ENCODE results near the gene HOXC4.

DNA sequence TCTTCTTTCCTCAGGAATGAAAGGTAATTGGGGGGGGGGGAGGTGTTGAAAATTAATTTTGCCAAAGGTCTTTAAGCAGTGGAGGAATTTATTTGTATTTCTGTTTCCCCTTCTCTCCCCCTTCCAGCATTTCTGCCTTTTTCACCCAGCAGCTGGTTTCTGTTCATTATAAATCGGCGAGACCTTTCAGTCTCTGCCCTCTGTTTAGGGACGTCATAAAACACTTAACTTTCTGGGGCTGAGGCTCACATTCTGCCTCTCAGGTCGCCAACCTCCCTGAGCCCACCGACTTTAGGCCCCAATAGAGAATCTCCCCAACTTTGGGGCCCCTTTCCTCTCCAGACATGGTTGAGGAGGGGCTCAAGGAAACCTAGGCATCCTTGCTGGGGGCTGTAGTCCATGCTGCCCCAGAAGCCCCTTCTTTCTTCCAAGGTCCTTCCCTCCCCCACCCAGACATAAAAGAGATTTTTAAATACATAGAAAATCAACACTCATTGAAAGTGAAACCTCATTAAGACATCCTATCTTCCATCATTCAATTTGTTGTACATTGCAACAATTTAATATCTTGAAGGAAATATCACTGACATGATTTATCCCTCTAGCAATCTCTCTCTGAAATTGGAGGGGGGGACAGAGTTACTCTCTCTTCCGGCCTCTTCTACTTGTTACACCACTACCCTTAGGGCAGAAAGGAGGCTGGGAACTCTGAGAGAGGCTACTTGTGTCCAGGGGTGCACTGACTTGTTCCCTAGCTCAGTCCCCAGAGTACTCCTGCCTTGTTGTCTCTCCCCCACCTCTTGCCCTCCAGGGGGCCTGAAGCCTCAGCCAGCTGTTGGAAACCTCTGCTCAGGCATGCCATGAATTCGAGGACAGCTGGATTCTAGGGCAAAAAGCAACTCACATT, 27.9 kb upstream of the HOXC4 start:
- TF ChIP-seq, protein P1, sequence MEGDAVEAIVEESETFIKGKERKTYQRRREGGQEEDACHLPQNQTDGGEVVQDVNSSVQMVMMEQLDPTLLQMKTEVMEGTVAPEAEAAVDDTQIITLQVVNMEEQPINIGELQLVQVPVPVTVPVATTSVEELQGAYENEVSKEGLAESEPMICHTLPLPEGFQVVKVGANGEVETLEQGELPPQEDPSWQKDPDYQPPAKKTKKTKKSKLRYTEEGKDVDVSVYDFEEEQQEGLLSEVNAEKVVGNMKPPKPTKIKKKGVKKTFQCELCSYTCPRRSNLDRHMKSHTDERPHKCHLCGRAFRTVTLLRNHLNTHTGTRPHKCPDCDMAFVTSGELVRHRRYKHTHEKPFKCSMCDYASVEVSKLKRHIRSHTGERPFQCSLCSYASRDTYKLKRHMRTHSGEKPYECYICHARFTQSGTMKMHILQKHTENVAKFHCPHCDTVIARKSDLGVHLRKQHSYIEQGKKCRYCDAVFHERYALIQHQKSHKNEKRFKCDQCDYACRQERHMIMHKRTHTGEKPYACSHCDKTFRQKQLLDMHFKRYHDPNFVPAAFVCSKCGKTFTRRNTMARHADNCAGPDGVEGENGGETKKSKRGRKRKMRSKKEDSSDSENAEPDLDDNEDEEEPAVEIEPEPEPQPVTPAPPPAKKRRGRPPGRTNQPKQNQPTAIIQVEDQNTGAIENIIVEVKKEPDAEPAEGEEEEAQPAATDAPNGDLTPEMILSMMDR (IDR thresholded peaks at IDR 0.05), result no peak
- TF ChIP-seq POLR2A (IDR thresholded peaks at IDR 0.05), result no peak
